NOMO-1 treated with DMSO at 0.1 percent for 48 hours (cell line): Measurements from ENCODE around the gene CCDC169.

ENCODE experiments used
- DNase-seq: peaks from one replicate; lab custom pipeline; 2025; ENCODE audit not compliant: unreplicated experiment; lab: John Stamatoyannopoulos, UW

CCDC169 gene

DNA sequence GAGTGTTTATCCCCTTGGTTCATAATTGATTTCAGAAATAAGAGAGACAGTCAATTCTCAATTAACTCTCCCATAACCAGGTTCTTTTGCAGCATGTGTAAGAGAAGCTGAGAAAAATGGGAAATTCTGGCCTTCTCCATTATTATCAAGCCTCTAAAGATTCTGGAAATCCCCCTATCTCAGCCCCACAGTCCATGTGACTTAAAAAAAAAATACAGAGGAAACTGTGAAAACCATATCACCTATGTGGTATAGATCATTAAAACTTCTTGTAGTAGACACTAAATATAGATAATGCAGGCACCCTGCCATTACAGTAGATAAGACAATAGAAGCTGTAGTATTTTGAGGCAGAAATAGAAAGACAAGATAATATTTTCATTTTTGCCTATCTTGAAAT lies 48.9 kb downstream of the CCDC169 start:
- no peak for DNase-seq

DNA sequence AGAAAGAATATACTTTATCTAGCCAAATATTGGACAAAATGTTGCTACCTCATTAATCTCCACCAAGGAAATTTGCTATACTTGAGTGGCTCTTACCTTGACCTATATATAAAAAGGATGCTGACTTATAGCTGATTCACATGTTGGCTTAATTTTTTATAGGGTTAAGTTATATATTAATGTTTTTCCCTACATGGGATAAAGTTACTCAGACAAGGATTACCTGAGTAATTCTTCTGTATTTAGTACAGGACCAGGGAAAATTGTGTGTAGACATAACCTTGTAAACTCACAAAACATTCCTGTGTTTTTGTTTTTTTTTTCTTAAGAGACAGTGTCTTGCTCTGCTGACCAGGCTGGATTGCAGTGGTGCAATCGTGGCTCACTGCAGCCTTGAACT lies 52.6 kb downstream of the CCDC169 start:
- no peak for DNase-seq

DNA sequence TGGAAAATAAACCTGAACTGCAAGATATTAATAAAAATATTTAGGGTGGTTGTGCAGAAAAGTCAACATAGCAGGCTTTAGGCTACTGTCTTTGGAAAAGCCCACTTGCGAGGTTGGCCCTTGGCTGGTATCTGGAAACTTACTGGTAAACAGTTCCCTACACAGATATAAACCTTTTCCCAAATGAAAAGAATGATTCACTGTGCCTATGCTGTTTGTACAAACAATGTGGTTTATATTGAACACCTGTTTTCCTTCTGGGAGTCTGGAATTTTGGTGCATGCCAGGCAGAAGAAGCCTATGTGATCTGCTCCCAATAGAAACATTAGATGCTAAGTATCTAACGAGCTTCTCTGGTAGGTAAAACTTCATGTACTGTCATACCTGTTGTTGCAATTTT lies 53.5 kb downstream of the CCDC169 start:
- DNase-seq, result no peak

DNA sequence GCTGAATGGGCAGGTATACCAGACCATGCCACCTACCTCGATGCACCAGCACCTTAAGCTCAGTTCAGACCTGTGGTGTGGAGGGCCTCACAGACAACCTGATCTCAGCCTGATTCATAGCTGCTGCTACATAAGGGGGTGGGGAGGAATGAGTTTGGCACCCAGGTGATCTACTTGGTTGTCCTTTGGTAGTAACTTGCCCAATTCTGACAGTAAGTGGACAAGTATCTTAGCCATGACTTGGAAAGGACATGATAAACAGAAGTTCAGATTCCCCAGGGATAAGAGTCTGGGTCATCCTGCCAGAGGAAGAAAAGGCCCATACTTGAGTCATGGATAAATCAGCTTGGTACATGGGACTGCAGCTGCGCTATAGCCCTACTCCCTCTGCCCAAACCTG lies 54.9 kb downstream of the CCDC169 start:
- no peak for DNase-seq

DNA sequence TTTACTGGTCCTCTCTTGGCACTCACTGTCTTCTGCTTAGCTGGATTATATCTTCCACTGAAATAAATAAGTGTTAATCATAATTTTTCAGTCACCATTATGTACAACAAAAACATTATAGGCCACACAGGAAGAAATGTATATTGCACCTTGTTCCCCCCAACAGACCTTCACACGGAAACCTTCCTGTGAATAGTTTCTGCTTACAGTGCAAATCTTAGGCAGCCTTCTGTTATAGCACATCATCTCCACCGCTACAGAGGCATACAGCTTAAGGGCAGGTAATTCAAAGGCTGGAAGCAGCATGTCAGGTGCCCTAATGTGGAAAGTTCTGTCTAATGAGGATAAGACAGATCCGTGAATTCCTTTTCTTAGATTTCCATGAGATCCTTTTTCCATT lies 66.4 kb downstream of the CCDC169 start:
- DNase-seq, result no peak

DNA sequence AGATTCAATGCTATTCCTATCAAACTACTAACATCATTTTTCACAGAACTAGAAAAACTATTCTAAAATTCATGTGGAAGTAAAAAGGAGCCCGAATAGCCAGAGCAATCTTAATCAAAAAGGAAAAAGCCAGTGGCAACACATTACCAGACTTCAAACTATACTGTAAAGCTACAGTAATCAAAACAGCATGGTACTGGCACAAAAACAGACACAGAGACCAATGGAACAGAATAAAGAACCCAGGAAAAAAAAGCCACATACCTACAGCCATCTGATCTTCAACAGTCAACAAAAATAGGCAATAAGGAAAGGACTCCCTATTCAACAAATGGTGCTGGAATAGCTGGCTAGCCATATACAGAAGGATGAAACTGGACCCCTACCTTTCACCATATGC lies 72.9 kb downstream of the CCDC169 start:
- no peak for DNase-seq

DNA sequence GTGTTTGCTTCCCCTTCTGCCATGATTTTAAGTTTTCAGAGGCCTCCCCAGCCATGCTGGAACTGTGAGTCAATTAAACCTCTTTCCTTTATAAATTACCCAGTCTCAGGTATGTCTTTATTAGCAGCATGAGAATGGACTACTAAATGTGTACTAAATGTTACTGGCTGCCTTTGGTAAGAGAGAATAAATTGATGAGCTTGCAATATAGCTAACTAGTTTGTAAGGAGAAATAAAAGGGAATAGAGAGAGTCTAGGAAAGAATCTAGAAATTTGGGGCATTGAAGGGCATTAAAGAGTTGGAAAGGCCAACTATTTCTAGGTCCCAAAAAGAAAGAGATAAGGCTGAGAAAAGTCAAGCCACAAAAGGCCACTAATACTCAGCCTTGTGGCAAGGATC lies 77.7 kb downstream of the CCDC169 start:
- DNase-seq, result no peak

DNA sequence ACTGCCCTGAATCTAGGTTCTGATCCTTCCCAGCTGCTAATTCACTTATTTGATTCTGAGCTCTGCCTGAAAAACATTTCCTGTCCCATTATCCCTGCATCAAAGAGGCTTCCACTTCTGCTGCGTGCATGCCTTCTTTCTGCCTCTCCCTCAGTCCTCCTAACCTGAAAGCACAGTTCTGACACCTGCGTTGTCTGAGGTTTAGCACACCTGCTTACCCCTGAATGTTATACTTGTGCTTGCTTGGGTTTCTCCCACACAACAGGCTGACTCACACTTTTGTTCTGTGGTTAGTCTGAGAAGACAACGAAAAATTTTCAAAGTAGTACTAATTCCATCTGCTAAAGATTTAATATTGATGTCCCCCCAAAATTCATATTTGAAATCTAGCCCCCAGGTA lies 80.2 kb downstream of the CCDC169 start:
- no peak for DNase-seq

DNA sequence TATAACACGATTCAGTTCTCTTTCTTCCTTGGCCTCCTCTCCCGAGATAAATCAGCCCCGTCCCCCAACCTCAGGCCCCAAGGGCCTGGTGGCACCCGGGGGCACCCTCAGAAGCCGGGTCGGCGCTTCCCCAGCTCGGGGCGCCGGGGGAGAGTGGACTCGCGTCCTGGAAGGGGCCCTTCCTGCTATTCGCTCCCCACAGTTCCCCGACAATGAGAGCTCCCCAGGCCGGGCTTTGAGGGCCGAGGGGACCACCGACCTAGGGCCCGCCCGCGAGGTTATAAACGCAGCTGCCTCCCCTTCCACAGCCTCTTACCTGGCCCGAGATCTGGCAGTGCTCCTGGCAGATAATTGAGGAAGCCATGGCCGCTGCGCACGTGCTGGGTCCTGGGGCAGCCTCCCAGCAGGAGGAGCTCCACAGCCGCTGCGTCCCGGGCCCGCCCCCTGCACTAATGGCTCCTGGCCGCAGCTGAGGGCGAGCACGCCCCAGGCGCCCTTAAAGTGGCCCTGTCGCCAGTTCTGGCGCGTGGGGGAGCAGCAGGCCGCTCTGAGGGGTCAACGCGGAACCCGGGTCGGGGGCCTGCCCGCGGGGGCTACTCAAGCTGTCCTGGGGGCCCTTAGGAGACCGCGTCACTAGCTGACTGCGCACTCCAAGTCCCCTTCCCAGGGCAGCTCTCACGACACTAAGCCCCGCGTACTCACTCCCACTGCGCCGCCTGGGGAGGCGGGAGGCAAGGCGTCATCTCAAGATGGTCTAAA lies 83.3 kb downstream of the CCDC169 start, which contains the start of gene SOHLH2:
TSS of gene SOHLH2 (minus strand) at position 394 of the 759 bp plus-strand sequence. CDS start at position 364, 30 bp downstream.
- no peak for DNase-seq

DNA sequence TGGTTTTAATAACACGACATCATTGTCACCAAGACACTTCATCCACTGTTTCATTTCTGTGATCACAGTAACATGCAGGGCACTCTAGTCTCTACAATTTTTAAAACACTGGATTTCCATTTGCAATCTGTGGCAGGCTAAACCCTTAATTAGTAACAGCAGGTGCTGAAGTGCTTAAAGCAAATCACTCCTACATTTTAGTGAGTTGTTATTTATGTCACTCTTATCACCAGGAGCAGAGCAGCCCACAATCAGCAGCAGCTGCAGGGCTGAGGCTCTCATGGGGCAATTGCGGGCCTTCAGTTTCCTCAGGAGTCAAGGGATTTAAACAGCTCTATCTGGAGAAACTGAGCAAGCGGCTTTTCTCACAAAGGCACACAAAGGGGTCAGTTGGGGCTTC lies 84.8 kb downstream of the CCDC169 start:
- DNase-seq, result no peak

DNA sequence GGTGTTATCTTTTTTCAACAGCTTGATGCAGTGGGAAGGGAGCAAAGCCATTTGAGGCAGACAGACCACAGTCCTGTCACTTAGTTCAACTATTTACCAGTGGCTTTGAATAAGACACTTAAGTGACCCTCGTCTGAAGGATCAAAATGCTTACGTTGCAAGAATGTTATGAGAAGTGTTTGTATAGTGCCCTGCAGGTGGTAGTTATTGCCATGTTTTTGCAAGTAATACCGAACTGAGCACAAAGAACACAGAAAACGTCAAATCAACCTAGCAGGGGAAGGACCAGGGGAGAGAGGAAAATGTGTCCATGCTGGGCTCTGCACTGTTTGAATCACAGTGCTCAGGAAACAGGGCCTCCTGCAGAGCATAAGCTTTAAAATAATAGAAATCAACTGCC lies 86.0 kb downstream of the CCDC169 start:
- no peak for DNase-seq

DNA sequence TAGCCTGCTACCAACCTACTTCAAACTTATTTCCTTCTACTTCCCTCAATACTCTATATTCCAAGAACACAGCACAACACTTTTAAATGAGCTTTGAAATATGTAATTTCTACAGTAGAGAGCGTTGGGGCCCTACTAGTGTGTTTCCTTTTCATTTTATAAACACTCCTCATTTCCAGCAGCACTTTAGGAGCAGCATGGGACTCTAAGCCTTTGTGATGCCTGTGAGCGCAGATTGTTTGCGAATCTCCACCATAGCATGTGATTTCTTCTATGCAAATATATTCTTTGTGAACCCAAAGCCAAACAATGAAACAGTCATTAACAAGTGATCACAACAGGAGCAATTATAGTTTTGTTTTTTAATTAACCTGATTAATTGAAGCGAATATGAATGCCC lies 86.9 kb downstream of the CCDC169 start:
- DNase-seq, result no peak

DNA sequence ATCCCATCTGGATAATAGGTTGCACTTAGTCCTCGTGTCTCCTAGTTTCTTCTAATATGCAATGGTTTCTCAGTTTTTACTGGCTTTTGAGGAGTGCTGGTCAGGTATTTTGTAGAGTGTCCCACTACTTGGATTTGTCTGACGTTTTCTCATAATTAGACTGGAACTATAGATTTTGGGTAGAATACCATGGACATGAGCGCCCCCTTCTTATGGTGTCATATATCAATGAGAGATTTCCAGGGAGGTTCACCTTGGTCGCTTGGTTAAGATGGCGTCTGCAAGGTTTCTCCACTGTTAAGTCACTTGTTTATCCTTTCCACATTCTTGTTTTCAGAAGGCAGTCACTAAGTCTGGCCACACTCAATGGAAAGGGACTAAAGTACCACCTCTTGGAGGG lies 89.9 kb downstream of the CCDC169 start:
- DNase-seq, result no peak

DNA sequence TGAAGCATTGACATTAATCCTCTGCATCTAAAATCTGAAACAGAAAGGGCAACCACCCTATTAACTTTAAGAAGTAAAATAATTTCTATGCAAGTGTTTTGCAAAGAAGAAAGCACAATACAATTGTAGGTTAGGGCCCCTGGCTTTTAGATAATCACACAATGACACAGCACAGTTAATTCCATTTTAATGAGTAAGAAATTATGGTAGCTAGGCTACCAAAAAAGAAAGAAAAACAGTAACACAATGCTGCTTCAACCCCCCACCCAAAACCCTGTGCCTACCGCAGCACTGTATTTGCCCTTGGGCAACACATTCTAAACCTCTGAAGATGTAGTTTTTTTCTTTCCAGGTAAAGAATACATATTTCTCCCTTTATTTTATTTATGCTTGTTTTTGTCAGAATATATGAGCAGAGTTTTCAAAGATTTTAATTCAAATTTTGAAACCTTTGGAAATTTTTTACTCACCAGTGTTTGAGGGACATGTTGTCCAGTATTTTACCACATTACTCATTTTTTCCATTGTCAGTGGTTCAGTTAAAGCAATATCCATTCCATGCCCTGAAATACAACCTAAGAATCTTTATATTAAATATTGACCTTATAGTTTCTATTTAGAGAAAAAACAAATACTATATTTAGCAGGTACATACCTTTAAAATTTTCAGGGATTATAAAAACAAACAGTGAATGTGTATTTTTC lies 104.3 kb downstream of the CCDC169 start:
- DNase-seq, result no peak

DNA sequence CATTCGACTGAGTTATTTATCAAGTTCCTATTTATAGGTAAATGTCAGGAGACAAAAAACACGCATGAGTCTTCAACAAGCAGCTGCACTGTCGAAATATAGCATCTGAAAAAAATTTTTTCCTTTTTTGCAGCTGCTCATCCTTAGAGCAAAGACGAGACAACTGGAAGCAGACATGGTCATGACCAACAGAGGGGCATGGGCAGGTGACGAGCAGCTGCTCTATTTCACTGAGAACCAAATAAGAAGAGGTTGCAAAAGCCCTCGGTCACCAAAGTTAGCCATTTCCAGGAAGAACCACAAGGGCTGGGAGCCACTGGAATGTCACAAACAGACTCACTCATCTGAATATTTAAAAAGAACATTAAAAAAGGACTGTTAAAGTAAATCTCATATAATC lies 105.4 kb downstream of the CCDC169 start:
- DNase-seq, result no peak

DNA sequence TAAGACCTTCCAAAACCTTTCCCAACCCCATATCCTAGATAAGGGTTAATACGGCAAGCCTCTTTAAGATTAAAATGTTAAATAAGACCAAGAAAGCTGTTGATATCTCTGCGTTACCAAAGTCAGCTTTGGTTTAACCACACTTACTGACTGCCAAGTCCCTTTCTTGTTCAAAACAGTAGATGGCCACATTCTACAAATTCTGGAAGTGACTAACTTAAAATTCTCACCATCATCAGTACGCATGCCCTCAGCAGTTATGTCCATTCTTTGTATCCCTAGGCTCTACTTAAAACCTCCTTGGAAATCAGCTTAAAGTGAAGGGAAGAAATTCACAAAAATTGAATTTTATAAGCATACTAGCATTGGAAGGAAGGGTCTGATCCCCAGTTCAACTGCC lies 106.8 kb downstream of the CCDC169 start:
- DNase-seq, result no peak

DNA sequence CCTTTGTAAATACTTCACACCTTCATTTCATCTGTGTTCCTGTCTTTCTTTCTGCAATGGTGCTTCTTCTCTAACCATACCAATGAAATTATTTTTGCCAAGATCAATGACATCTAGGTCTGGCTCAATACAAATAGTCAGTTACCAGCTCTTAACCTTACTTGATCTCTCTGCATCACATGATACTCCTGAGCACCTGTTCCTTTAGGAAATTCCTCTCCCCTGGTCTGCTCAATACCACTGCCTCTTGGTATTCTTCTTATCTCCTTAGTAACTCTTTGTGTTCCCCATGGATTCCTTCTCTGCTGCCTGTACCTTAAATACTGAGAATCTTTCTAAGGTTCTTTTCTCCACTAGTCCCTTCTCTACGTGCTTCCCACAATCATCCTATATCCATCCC lies 109.2 kb downstream of the CCDC169 start:
- DNase-seq, result no peak

DNA sequence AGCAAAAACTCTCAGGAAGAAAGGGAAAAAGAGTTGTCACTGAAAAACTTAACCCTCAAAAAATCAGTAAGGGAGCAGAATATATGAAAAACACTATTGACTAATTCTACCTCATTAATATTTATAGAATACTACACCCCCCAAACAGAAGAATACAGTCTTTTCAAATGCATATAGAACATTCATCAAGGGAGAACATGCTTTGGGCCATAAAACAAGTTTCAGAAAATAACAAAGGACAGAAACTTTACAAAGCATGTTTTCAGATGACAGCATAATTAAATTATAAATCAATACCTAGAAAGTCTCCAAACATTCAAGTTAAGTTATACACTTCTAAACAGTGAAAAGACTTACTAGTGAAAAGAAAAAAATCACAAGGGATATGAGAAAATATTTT lies 113.7 kb downstream of the CCDC169 start:
- DNase-seq, result no peak
